Large intestine (tissue), 12 donors: ENCODE results near the gene FRK. TPM values are rescaled to one million over a fixed set of nuclear protein-coding genes. Genes with fewer than 3 reads are reported as not detected.

ENCODE experiments used
- DNase-seq, 2 donors: peaks; one replicate each; pipeline versions ENCODE4 v3.0.0 to v3.0.0-alpha.2; 2013
- H3K27ac ChIP-seq: one replicate; pipeline ENCODE4 v1.5.1; 2013; ENCODE audit warnings: low read length
- H3K27me3 ChIP-seq: 2 replicates; pipeline ENCODE4 v1.6.1; 2013; ENCODE audit warnings: low read length; ENCODE audit not compliant: control insufficient read depth, insufficient read depth
- H3K36me3 ChIP-seq: 2 replicates; pipeline ENCODE4 v1.6.1; 2013; ENCODE audit warnings: low read length; ENCODE audit not compliant: control insufficient read depth, insufficient read depth
- H3K4me1 ChIP-seq: one replicate; pipeline ENCODE4 v1.6.1; 2013; ENCODE audit warnings: low read length; ENCODE audit not compliant: control insufficient read depth, insufficient read depth
- H3K4me3 ChIP-seq: one replicate; pipeline ENCODE4 v1.5.1; 2013; ENCODE audit warnings: low read length
- H3K9me3 ChIP-seq: one replicate; pipeline ENCODE4 v1.6.1; 2013; ENCODE audit warnings: mild to moderate bottlenecking, low read depth, low read length, moderate library complexity; ENCODE audit not compliant: control insufficient read depth
- WGBS: methylation state at CpG from one replicate; pipeline ENCODE4 v1.1.5; 2013; ENCODE audit warnings: low lambda C conversion rate; ENCODE audit not compliant: insufficient coverage; 5-methylcytosine and 5-hydroxymethylcytosine counted together
- long read RNA-seq, 11 donors: transcript quantifications; one replicate each; lab custom pipeline, GENCODE V29; 2026
- polyA plus RNA-seq: library from polyadenylated mRNA; unstranded; fragments of 120-200 nt; gene quantifications from one replicate; pipeline ENCODE4 v1.2.1, GENCODE V29; 2013

Gene FRK
- polyA plus RNA-seq: 10.7 TPM
- long read RNA-seq, donor 1, full-length matches to known transcripts: 4 of 4 reads
- long read RNA-seq, donor 1, partial matches to known transcripts: 0 of 4 reads
- long read RNA-seq, donor 1, other reads (novel, unspliced or antisense): 0 of 4 reads
- long read RNA-seq, donor 2, full-length matches to known transcripts: 6 of 6 reads
- long read RNA-seq, donor 2, partial matches to known transcripts: 0 of 6 reads
- long read RNA-seq, donor 2, other reads (novel, unspliced or antisense): 0 of 6 reads
- long read RNA-seq, donor 3, full-length matches to known transcripts: 1 of 1 reads
- long read RNA-seq, donor 3, partial matches to known transcripts: 0 of 1 reads
- long read RNA-seq, donor 3, other reads (novel, unspliced or antisense): 0 of 1 reads
- long read RNA-seq, donor 4: 0 reads
- long read RNA-seq, donor 5: 0 reads
- long read RNA-seq, donor 6, full-length matches to known transcripts: 1 of 1 reads
- long read RNA-seq, donor 6, partial matches to known transcripts: 0 of 1 reads
- long read RNA-seq, donor 6, other reads (novel, unspliced or antisense): 0 of 1 reads
- long read RNA-seq, donor 7: 0 reads
- long read RNA-seq, donor 8, full-length matches to known transcripts: 2 of 2 reads
- long read RNA-seq, donor 8, partial matches to known transcripts: 0 of 2 reads
- long read RNA-seq, donor 8, other reads (novel, unspliced or antisense): 0 of 2 reads
- long read RNA-seq, donor 9: 0 reads
- long read RNA-seq, donor 10, full-length matches to known transcripts: 1 of 8 reads
- long read RNA-seq, donor 10, partial matches to known transcripts: 7 of 8 reads
- long read RNA-seq, donor 10, other reads (novel, unspliced or antisense): 0 of 8 reads
- long read RNA-seq, donor 11, full-length matches to known transcripts: 2 of 2 reads
- long read RNA-seq, donor 11, partial matches to known transcripts: 0 of 2 reads
- long read RNA-seq, donor 11, other reads (novel, unspliced or antisense): 0 of 2 reads

GRCh38 chr6:116060572-116061283, at the start of gene FRK:
TSS of gene FRK (minus strand) at chr6:116060891. CDS start at chr6:116060311, 580 bp downstream.
- Histone ChIP-seq H3K4me1 (peaks cover 8% of the 10 kb centered on the region), H3K9me3 (no peaks in the 10 kb centered on the region), H3K36me3 (no peaks in the 10 kb centered on the region), H3K27ac (peak within 1 kb of the TSS; percentile 97), H3K4me3 (peak within 1 kb of the TSS; percentile 67), H3K27me3 (no peaks in the 10 kb centered on the region)
- 10% methylated on average over 2 of the region's 7 CpGs for WGBS
- peak; percentile 79 to 93 for DNase-seq

GRCh38 chr6:116108836-116109235, 48.1 kb upstream of the FRK start:
- DNase-seq: no peak
- Histone ChIP-seq H3K4me3 (no peak overlapping the region), H3K9me3 (no peaks in the 10 kb centered on the region), H3K4me1 (peaks cover 24% of the 10 kb centered on the region), H3K27ac (no peak overlapping the region), H3K36me3 (peaks cover 31% of the 10 kb centered on the region), H3K27me3 (no peaks in the 10 kb centered on the region)
- no CpG with 5 or more reads among the region's 1 CpG for WGBS

- H3K27ac ChIP-seq: peak overlapping the region; percentile 79
- peak in 1 of 2 donors; percentile 50 for DNase-seq
- no peak overlapping the region for H3K4me3 ChIP-seq
- peaks cover 46% of the 10 kb centered on the region for H3K4me1 ChIP-seq
- peaks cover 18% of the 10 kb centered on the region for H3K36me3 ChIP-seq
- no CpG with 5 or more reads among the region's 1 CpG for WGBS
- H3K9me3 ChIP-seq: no peaks in the 10 kb centered on the region
- no peaks in the 10 kb centered on the region for H3K27me3 ChIP-seq
These were observed 45.5 kb upstream of the FRK start for GRCh38 chr6:116106146-116106545.

GRCh38 chr6:116105247-116105646, 44.6 kb upstream of the FRK start:
- peaks cover 11% of the 10 kb centered on the region for H3K36me3 ChIP-seq
- H3K9me3 ChIP-seq: no peaks in the 10 kb centered on the region
- peak overlapping the region; percentile 79 for H3K27ac ChIP-seq
- 100% methylated on average over 1 of the region's 3 CpGs for WGBS
- no peaks in the 10 kb centered on the region for H3K27me3 ChIP-seq
- H3K4me1 ChIP-seq: peaks cover 46% of the 10 kb centered on the region
- peak in 1 of 2 donors; percentile 31 for DNase-seq
- H3K4me3 ChIP-seq: no peak overlapping the region

GRCh38 chr6:116104636-116105035, 43.9 kb upstream of the FRK start:
- no peaks in the 10 kb centered on the region for H3K9me3 ChIP-seq
- H3K27me3 ChIP-seq: no peaks in the 10 kb centered on the region
- H3K27ac ChIP-seq: peak overlapping the region; percentile 79
- H3K36me3 ChIP-seq: peaks cover 5% of the 10 kb centered on the region
- peaks cover 46% of the 10 kb centered on the region for H3K4me1 ChIP-seq
- no peak overlapping the region for H3K4me3 ChIP-seq
- peak; percentile 39 to 63 for DNase-seq
- no CpG with 5 or more reads among the region's 1 CpG for WGBS

DNA sequence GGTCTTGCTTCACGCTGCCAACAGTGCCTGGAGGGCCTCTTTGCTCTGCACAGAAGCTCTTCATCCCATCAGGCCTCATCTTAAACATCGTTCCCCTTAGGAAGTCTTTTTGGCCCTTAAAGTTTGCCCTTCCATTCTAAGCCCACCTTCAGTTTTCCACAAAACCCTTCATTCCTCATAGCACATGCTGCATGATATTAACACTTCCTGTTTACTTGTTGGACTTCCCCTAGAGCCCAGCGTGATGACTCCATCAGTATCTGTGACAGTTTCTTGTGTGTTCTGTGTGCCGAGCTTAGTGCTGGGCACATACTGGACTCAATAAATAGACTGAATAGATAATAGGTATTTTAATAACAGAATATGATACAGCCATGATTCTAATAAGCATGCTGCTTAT, 42.2 kb upstream of the FRK start:
- peaks cover 46% of the 10 kb centered on the region for H3K4me1 ChIP-seq
- DNase-seq: no peak
- 71% methylated on average over 1 of the region's 4 CpGs for WGBS

DNA sequence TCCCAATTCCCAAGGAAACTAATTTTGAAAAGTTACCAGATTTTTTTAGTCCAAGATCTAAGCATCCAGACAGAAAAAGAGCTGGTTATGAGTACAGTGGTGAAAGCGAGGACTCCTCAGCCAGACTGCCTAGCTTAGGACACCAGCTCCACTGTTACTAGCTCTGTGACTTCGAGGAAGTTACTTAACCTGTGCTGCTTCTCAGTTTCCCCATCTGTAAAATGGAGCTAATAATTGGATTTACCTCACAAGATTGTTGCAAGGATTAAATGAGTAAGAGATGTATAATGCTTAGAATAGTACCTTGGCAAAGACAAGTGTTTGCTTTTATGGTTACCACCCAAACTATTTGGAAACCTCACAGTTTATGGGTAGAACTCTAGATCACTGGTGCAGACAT, 41.1 kb upstream of the FRK start:
- peak overlapping the region; percentile 66 for H3K4me3 ChIP-seq
- H3K36me3 ChIP-seq: no peaks in the 10 kb centered on the region
- peak in 1 of 2 donors; percentile 11 for DNase-seq
- no peaks in the 10 kb centered on the region for H3K27me3 ChIP-seq
- H3K9me3 ChIP-seq: no peaks in the 10 kb centered on the region
- H3K27ac ChIP-seq: peak overlapping the region; percentile 93
- WGBS: no CpG with 5 or more reads among the region's 2 CpGs
- H3K4me1 ChIP-seq: peaks cover 47% of the 10 kb centered on the region

More for the DNA sequence above, 42.2 kb upstream of the FRK start:
- Histone ChIP-seq H3K9me3 (no peaks in the 10 kb centered on the region), H3K27ac (no peak overlapping the region), H3K4me3 (no peak overlapping the region), H3K36me3 (no peaks in the 10 kb centered on the region), H3K27me3 (no peaks in the 10 kb centered on the region)

DNA sequence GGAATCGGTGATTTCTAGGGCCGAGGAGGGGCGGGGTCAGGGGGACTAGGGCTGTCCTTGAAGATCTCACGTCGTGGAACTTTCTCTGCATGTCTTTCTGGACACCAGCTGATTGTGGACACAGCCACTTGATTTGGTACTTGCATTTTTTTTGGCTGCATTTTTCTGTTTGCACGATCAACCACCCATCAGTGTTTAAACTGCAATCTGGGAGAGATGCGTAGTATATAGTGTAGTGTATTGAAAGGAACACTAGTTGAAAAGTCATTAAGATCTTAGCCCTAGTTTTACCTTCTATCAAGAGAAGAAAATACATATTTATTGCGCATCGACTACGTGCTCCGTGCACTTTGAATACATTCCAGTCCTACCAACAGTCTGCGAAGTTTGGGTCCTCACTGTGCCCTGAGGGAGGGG, 40.6 kb upstream of the FRK start:
- peaks cover 47% of the 10 kb centered on the region for H3K4me1 ChIP-seq
- H3K36me3 ChIP-seq: no peaks in the 10 kb centered on the region
- no peaks in the 10 kb centered on the region for H3K9me3 ChIP-seq
- peak overlapping the region; percentile 66 for H3K4me3 ChIP-seq
- peak overlapping the region; percentile 93 for H3K27ac ChIP-seq
- no peaks in the 10 kb centered on the region for H3K27me3 ChIP-seq
- no peak for DNase-seq
- WGBS: no CpG with 5 or more reads among the region's 12 CpGs

- peaks cover 43% of the 10 kb centered on the region for H3K4me1 ChIP-seq
- no peaks in the 10 kb centered on the region for H3K9me3 ChIP-seq
- DNase-seq: peak; percentile 85 to 95
- no CpG with 5 or more reads among the region's 87 CpGs for WGBS
- peak within 1 kb of the TSS; percentile 93 for H3K27ac ChIP-seq
- H3K36me3 ChIP-seq: no peaks in the 10 kb centered on the region
- H3K27me3 ChIP-seq: no peaks in the 10 kb centered on the region
- peak within 1 kb of the TSS; percentile 66 for H3K4me3 ChIP-seq
These were observed 40.0 kb upstream of the FRK start, which contains the start of gene NT5DC1 for GRCh38 chr6:116100419-116101301. TSS of gene NT5DC1 (plus strand) at chr6:116100853. CDS start at chr6:116100931, 78 bp downstream.
